Ovary (tissue), 3 donors: Measurements from ENCODE around the gene NKAIN2.

Experiments
- POLR2A ChIP-seq: fragments of 450-650 bp; IDR thresholded peaks from one replicate; pipeline ENCODE4 v1.6.1; 2017; ENCODE audit warnings: antibody characterized with exemption, mild to moderate bottlenecking, moderate library complexity
- TF ChIP-seq, protein P1 (sequence below), 3 donors: fragments of 450-650 bp in 2 of 3; fragments of 200-600 bp in 1 of 3; IDR thresholded peaks; one replicate each; pipeline versions ENCODE4 v1.5.1 to v1.8.0; 2016 to 2022; ENCODE audit warnings: antibody characterized with exemption in 3 of 3, mild to moderate bottlenecking in 1 of 3
- donor health status: DM: no; HTN: no; CAD: no.

DNA sequence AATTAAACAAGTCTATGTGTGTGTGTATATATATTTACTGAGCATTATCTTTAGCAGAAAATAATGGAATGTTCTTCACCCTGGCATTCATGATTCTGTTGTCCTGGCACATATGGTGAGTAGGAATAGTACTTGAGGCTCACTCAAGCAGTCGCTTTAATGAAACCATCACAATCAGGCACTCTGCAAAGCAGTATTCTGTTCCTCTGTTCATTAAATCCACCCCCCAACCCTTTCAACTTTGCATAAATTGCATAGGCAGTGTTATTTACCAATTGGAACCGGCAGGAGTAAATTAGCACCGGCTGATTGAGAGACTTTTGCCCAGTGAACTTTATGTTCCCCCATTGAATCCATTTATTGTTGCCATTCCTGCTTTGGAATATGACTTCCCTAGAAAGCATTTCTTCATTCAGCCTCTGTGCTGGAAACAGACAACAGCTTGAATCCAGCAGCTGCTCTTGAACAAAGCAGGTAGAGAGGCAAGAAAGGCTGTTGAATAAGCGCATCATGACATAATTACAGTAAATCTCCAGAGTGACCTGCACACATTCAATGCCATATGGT, 890.6 kb downstream of the NKAIN2 start:
- no peak for TF ChIP-seq POLR2A
- TF ChIP-seq, protein P1, sequence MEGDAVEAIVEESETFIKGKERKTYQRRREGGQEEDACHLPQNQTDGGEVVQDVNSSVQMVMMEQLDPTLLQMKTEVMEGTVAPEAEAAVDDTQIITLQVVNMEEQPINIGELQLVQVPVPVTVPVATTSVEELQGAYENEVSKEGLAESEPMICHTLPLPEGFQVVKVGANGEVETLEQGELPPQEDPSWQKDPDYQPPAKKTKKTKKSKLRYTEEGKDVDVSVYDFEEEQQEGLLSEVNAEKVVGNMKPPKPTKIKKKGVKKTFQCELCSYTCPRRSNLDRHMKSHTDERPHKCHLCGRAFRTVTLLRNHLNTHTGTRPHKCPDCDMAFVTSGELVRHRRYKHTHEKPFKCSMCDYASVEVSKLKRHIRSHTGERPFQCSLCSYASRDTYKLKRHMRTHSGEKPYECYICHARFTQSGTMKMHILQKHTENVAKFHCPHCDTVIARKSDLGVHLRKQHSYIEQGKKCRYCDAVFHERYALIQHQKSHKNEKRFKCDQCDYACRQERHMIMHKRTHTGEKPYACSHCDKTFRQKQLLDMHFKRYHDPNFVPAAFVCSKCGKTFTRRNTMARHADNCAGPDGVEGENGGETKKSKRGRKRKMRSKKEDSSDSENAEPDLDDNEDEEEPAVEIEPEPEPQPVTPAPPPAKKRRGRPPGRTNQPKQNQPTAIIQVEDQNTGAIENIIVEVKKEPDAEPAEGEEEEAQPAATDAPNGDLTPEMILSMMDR (IDR thresholded peaks at IDR 0.05): no peak
